ENCODE measurements around the gene GNAS.

GNAS gene

DNA sequence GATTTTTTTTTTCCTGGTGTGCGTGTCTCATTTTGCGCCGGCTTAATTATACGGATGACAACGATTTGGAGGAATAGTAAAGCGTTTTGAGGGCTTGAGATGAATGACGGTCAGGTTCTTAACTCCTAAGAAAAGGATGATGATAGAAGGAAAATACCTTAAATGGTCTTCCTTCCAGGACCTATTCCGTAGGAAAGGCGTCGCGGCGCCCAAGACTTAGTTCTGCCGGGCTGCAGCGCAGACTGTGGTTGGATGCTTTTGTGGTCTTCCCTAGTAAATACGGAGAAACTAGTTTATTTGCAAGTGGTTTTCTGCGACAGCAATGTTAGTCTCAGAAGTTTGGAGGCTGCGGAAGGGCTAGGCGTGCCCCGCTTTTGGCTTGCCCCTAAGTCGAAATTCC lies 10.2 kb upstream of the GNAS start:
- TF ChIP-seq, protein P1, sequence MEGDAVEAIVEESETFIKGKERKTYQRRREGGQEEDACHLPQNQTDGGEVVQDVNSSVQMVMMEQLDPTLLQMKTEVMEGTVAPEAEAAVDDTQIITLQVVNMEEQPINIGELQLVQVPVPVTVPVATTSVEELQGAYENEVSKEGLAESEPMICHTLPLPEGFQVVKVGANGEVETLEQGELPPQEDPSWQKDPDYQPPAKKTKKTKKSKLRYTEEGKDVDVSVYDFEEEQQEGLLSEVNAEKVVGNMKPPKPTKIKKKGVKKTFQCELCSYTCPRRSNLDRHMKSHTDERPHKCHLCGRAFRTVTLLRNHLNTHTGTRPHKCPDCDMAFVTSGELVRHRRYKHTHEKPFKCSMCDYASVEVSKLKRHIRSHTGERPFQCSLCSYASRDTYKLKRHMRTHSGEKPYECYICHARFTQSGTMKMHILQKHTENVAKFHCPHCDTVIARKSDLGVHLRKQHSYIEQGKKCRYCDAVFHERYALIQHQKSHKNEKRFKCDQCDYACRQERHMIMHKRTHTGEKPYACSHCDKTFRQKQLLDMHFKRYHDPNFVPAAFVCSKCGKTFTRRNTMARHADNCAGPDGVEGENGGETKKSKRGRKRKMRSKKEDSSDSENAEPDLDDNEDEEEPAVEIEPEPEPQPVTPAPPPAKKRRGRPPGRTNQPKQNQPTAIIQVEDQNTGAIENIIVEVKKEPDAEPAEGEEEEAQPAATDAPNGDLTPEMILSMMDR (conservative IDR thresholded peaks at IDR 0.05; ENCODE audit: low read depth, low read length), result no peak

GRCh38 chr20:58843128-58843556 lies 9.4 kb upstream of the GNAS start:
- TF ChIP-seq, protein P1 (conservative IDR thresholded peaks at IDR 0.05; ENCODE audit: low read depth, low read length), result no peak
- no peak for DNase-seq (ENCODE audit: low read depth)
- H3K4me3 ChIP-seq (ENCODE audit: low read depth, low read length), result no peak overlapping the region

More for the DNA sequence above, 10.2 kb upstream of the GNAS start:
- no peak overlapping the region for H3K4me3 ChIP-seq (ENCODE audit: low read depth, low read length)
- no peak for DNase-seq (ENCODE audit: low read depth)

GRCh38 chr20:58845706-58846105 lies 6.8 kb upstream of the GNAS start:
- no peak overlapping the region for H3K4me3 ChIP-seq (ENCODE audit: low read depth, low read length)
- no peak for DNase-seq (ENCODE audit: low read depth)
- TF ChIP-seq, protein P1 (conservative IDR thresholded peaks at IDR 0.05; ENCODE audit: low read depth, low read length), result no peak

DNA sequence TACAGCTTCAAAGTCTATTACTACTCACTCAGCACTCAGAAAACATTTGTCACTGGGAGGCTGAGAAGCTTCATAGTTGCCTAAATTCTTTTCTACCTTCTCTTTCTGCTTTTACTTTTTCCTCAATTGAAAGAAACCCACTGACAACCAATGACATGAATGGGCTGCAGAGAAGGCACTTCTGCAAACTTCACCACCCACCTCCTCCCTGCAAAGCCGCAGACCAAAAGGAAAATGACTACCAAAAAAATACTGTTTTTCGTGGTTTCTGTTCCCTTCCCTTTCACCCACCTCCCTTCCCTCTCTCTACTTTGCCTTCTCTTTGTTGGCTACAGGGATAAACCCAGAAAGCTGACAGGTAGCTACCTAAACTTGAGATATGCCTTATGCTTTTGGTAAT lies 5.1 kb upstream of the GNAS start:
- H3K4me3 ChIP-seq (ENCODE audit: low read depth, low read length), result no peak overlapping the region
- DNase-seq (ENCODE audit: low read depth), result no peak
- TF ChIP-seq, protein P1 (conservative IDR thresholded peaks at IDR 0.05; ENCODE audit: low read depth, low read length), result no peak

- peak; percentile 93 for DNase-seq (ENCODE audit: low read depth)
- TF ChIP-seq, protein P1 (conservative IDR thresholded peaks at IDR 0.05; ENCODE audit: low read depth, low read length), result no peak
- peak within 1 kb of the TSS; percentile 74 for H3K4me3 ChIP-seq (ENCODE audit: low read depth, low read length)
These were observed 1.8 kb upstream of the GNAS start, which contains the start of gene GNAS-AS1 for GRCh38 chr20:58850693-58851174. Gene GNAS-AS1 (minus strand): TSS chr20:58850902.

DNA sequence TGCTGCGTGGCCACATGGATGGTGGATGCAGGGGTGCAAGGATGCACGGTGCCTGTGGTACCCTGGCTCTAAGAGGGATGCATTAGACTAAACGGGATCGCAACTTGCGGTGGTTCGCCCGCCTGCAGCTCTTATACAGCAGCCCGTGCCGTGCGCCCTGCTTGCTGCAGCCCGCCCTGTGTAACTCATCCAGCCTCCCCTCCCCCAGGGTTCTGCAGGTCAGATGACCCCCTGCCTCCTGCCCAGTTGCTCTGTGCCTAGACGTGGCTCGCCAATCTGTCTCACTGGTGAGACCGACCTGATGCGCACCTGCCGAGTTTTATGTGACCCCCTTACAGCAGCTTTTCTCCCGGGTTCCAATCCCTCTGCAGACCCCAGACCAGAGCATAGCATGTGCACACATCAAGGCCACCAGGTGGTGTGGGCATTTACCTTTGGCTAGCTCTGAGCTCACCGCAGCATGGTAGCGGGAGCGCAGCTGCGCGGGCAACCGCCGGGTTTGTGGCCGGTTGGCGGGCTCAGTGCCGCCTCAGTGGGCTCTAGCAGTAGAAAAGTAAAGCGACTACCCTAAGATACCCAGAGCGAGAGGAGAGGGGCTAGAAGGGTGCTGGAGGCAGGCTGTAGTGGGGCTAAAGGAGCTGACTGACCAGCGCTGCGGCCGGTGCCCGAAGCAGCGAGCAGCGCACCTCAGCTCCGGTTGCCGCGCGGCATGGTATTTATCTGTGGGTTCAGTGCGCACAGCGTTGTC lies 1.1 kb upstream of the GNAS start:
- no peak for DNase-seq (ENCODE audit: low read depth)
- peak overlapping the region; percentile 74 for H3K4me3 ChIP-seq (ENCODE audit: low read depth, low read length)
- TF ChIP-seq, protein P1 (conservative IDR thresholded peaks at IDR 0.05; ENCODE audit: low read depth, low read length), result no peak

Data from choroid plexus epithelial cell (primary cell).